ENCODE results near the gene CDH16. TPM values are rescaled to one million over a fixed set of nuclear protein-coding genes. Genes with fewer than 3 reads are reported as not detected.

Gene CDH16
- total and polyA plus RNA-seq, 2 donors (not counting 1 experiment from before 2014, with no cell fraction given), result not detected

GRCh38 chr16:66881014-66881417 lies 37.7 kb downstream of the CDH16 start:
- no peak for TF ChIP-seq EZH2 (IDR thresholded peaks at IDR 0.05; ENCODE audit: low read length, missing control alignments)
- no peak for TF ChIP-seq CTCF (conservative IDR thresholded peaks at IDR 0.05 in 1 of 2, IDR thresholded peaks at IDR 0.05 in 1 of 2; ENCODE audit: low read depth in 1 of 2, low read length in 2 of 2)
- no peaks in the 10 kb centered on the region for H4K20me1 ChIP-seq (ENCODE audit: control insufficient read depth, extremely low read depth, insufficient read depth, low read length)
- H3K79me2 ChIP-seq (ENCODE audit: control insufficient read depth, insufficient read depth, low read length), result peaks cover 6% of the 10 kb centered on the region
- peak overlapping the region; percentile 82 for H3K9ac ChIP-seq (ENCODE audit: insufficient read depth, low read length)
- no peaks in the 10 kb centered on the region for H3K27me3 ChIP-seq (ENCODE audit: control insufficient read depth, insufficient read depth, low read length)
- peak overlapping the region; percentile 99 for H2AFZ ChIP-seq (ENCODE audit: low read length)
- H3K4me2 ChIP-seq (ENCODE audit: extremely low read depth, insufficient read depth, low read length), result peak overlapping the region; percentile 86
- H3K27ac ChIP-seq (ENCODE audit: insufficient read depth, low read length), result peak overlapping the region; percentile 84
- peak overlapping the region; percentile 66 to 96 (median 88) for H3K4me3 ChIP-seq (replicated peaks in 1 of 4; ENCODE audit: control extremely low read depth in 1 of 4, insufficient read depth in 1 of 4, low read depth in 3 of 4, low read length in 4 of 4)
- peaks cover 10% of the 10 kb centered on the region for H3K36me3 ChIP-seq (ENCODE audit: control insufficient read depth, insufficient read depth, low read length)
- DNase-seq (ENCODE audit: low read depth in 2 of 2), result peak in 1 of 2 donors; percentile 12
- H3K4me1 ChIP-seq (ENCODE audit: control insufficient read depth, extremely low read depth, insufficient read depth, low read length), result no peaks in the 10 kb centered on the region
- no peaks in the 10 kb centered on the region for H3K9me3 ChIP-seq (ENCODE audit: control insufficient read depth, insufficient read depth, low read depth, low read length)

GRCh38 chr16:66880288-66881013 lies 38.2 kb downstream of the CDH16 start, which contains the start of gene PDP2:
Gene PDP2 (plus strand): TSS chr16:66880515. CDS start chr16:66884285, 3,770 bp downstream.
- Histone ChIP-seq H3K27ac (ENCODE audit: insufficient read depth, low read length) (peak within 1 kb of the TSS; percentile 84), H3K79me2 (ENCODE audit: control insufficient read depth, insufficient read depth, low read length) (peaks cover 6% of the 10 kb centered on the region), H3K36me3 (ENCODE audit: control insufficient read depth, insufficient read depth, low read length) (peaks cover 8% of the 10 kb centered on the region), H3K9ac (ENCODE audit: insufficient read depth, low read length) (peak within 1 kb of the TSS; percentile 82), H3K27me3 (ENCODE audit: control insufficient read depth, insufficient read depth, low read length) (no peaks in the 10 kb centered on the region), H3K4me3 (replicated peaks in 1 of 4; ENCODE audit: control extremely low read depth in 1 of 4, insufficient read depth in 1 of 4, low read depth in 3 of 4, low read length in 4 of 4) (peak within 1 kb of the TSS; percentile 66 to 96 (median 88)), H3K9me3 (ENCODE audit: control insufficient read depth, insufficient read depth, low read depth, low read length) (no peaks in the 10 kb centered on the region), H2AFZ (ENCODE audit: low read length) (peak within 1 kb of the TSS; percentile 99), H4K20me1 (ENCODE audit: control insufficient read depth, extremely low read depth, insufficient read depth, low read length) (no peaks in the 10 kb centered on the region), H3K4me1 (ENCODE audit: control insufficient read depth, extremely low read depth, insufficient read depth, low read length) (no peaks in the 10 kb centered on the region), H3K4me2 (ENCODE audit: extremely low read depth, insufficient read depth, low read length) (peak within 1 kb of the TSS; percentile 86)
- TF ChIP-seq EZH2 (IDR thresholded peaks at IDR 0.05; ENCODE audit: low read length, missing control alignments) (no peak), CTCF (conservative IDR thresholded peaks at IDR 0.05 in 1 of 2, IDR thresholded peaks at IDR 0.05 in 1 of 2; ENCODE audit: low read depth in 1 of 2, low read length in 2 of 2) (no peak)
- peak; percentile 90 to 95 for DNase-seq (ENCODE audit: low read depth in 2 of 2)

- no peak overlapping the region for H3K4me2 ChIP-seq (ENCODE audit: extremely low read depth, insufficient read depth, low read length)
- no peaks in the 10 kb centered on the region for H3K9me3 ChIP-seq (ENCODE audit: control insufficient read depth, insufficient read depth, low read depth, low read length)
- H3K36me3 ChIP-seq (ENCODE audit: control insufficient read depth, insufficient read depth, low read length), result no peaks in the 10 kb centered on the region
- H3K27me3 ChIP-seq (ENCODE audit: control insufficient read depth, insufficient read depth, low read length), result no peaks in the 10 kb centered on the region
- no peak overlapping the region for H3K9ac ChIP-seq (ENCODE audit: insufficient read depth, low read length)
- peak in 1 of 2 donors; percentile 65 for DNase-seq (ENCODE audit: low read depth in 2 of 2)
- no peak overlapping the region for H3K27ac ChIP-seq (ENCODE audit: insufficient read depth, low read length)
- no peak overlapping the region for H2AFZ ChIP-seq (ENCODE audit: low read length)
- peaks cover 6% of the 10 kb centered on the region for H3K79me2 ChIP-seq (ENCODE audit: control insufficient read depth, insufficient read depth, low read length)
- peaks cover 9% of the 10 kb centered on the region for H3K4me1 ChIP-seq (ENCODE audit: control insufficient read depth, extremely low read depth, insufficient read depth, low read length)
- TF ChIP-seq CTCF (conservative IDR thresholded peaks at IDR 0.05 in 1 of 2, IDR thresholded peaks at IDR 0.05 in 1 of 2; ENCODE audit: low read depth in 1 of 2, low read length in 2 of 2) (no peak), EZH2 (IDR thresholded peaks at IDR 0.05; ENCODE audit: low read length, missing control alignments) (no peak)
- H4K20me1 ChIP-seq (ENCODE audit: control insufficient read depth, extremely low read depth, insufficient read depth, low read length), result no peaks in the 10 kb centered on the region
- H3K4me3 ChIP-seq (replicated peaks in 1 of 4; ENCODE audit: control extremely low read depth in 1 of 4, insufficient read depth in 1 of 4, low read depth in 3 of 4, low read length in 4 of 4), result no peak overlapping the region
Observed at GRCh38 chr16:66878067-66878466, 40.6 kb downstream of the CDH16 start.

Measured in fibroblast of lung (primary cell).